ENCODE measurements around the gene IRF6.
A peak's percentile ranks its signal among the peaks of the same experiment; 100 is the strongest.

Gene IRF6

GRCh38 chr1:209775678-209776077 lies 30.3 kb downstream of the IRF6 start:
- Histone ChIP-seq H3K9ac (ENCODE audit: low read length in 2 of 2) (no peak overlapping the region), H3K4me3 (ENCODE audit: low read length in 2 of 2) (no peak overlapping the region), H3K9me3 (ENCODE audit: control insufficient read depth in 2 of 2, low read length in 2 of 2) (no peaks in the 10 kb centered on the region), H3K27me3 (ENCODE audit: control insufficient read depth in 1 of 2, insufficient read depth in 2 of 2, low read length in 2 of 2) (no peaks in the 10 kb centered on the region), H3K4me1 (ENCODE audit: control insufficient read depth, insufficient read depth, low read length) (peaks cover 13% of the 10 kb centered on the region), H3K27ac (ENCODE audit: low read length) (no peak overlapping the region), H3K36me3 (ENCODE audit: control insufficient read depth in 2 of 2, insufficient read depth in 2 of 2, low read length in 2 of 2) (no peaks in the 10 kb centered on the region)

- Histone ChIP-seq H3K4me1 (ENCODE audit: control insufficient read depth, insufficient read depth, low read length) (peaks cover 24% of the 10 kb centered on the region), H3K9me3 (ENCODE audit: control insufficient read depth in 2 of 2, low read length in 2 of 2) (no peaks in the 10 kb centered on the region), H3K36me3 (ENCODE audit: control insufficient read depth in 2 of 2, insufficient read depth in 2 of 2, low read length in 2 of 2) (no peaks in the 10 kb centered on the region), H3K4me3 (ENCODE audit: low read length in 2 of 2) (no peak overlapping the region), H3K27me3 (ENCODE audit: control insufficient read depth in 1 of 2, insufficient read depth in 2 of 2, low read length in 2 of 2) (no peaks in the 10 kb centered on the region), H3K9ac (ENCODE audit: low read length in 2 of 2) (no peak overlapping the region), H3K27ac (ENCODE audit: low read length) (no peak overlapping the region)
Measured at GRCh38 chr1:209774592-209774991, 31.4 kb downstream of the IRF6 start.

- no peaks in the 10 kb centered on the region for H3K27me3 ChIP-seq (ENCODE audit: control insufficient read depth in 1 of 2, insufficient read depth in 2 of 2, low read length in 2 of 2)
- no peak overlapping the region for H3K27ac ChIP-seq (ENCODE audit: low read length)
- no peak overlapping the region for H3K4me3 ChIP-seq (ENCODE audit: low read length in 2 of 2)
- H3K9me3 ChIP-seq (ENCODE audit: control insufficient read depth in 2 of 2, low read length in 2 of 2) = no peaks in the 10 kb centered on the region
- no peaks in the 10 kb centered on the region for H3K36me3 ChIP-seq (ENCODE audit: control insufficient read depth in 2 of 2, insufficient read depth in 2 of 2, low read length in 2 of 2)
- H3K4me1 ChIP-seq (ENCODE audit: control insufficient read depth, insufficient read depth, low read length) = peaks cover 43% of the 10 kb centered on the region
- H3K9ac ChIP-seq (ENCODE audit: low read length in 2 of 2) = no peak overlapping the region
Measured at GRCh38 chr1:209772126-209772525, 33.8 kb downstream of the IRF6 start.

GRCh38 chr1:209770636-209771415 lies 35.1 kb downstream of the IRF6 start:
- no peaks in the 10 kb centered on the region for H3K27me3 ChIP-seq (ENCODE audit: control insufficient read depth in 1 of 2, insufficient read depth in 2 of 2, low read length in 2 of 2)
- peak overlapping the region; percentile 10 to 54 for H3K4me3 ChIP-seq (ENCODE audit: low read length in 2 of 2)
- peaks cover 43% of the 10 kb centered on the region for H3K4me1 ChIP-seq (ENCODE audit: control insufficient read depth, insufficient read depth, low read length)
- no peak overlapping the region for H3K27ac ChIP-seq (ENCODE audit: low read length)
- no peaks in the 10 kb centered on the region for H3K36me3 ChIP-seq (ENCODE audit: control insufficient read depth in 2 of 2, insufficient read depth in 2 of 2, low read length in 2 of 2)
- no peaks in the 10 kb centered on the region for H3K9me3 ChIP-seq (ENCODE audit: control insufficient read depth in 2 of 2, low read length in 2 of 2)
- no peak overlapping the region for H3K9ac ChIP-seq (ENCODE audit: low read length in 2 of 2)

GRCh38 chr1:209769971-209770370 lies 36.0 kb downstream of the IRF6 start:
- H3K4me1 ChIP-seq (ENCODE audit: control insufficient read depth, insufficient read depth, low read length) = peaks cover 43% of the 10 kb centered on the region
- H3K4me3 ChIP-seq (ENCODE audit: low read length in 2 of 2) = peak overlapping the region; percentile 18 to 54
- no peaks in the 10 kb centered on the region for H3K9me3 ChIP-seq (ENCODE audit: control insufficient read depth in 2 of 2, low read length in 2 of 2)
- H3K27me3 ChIP-seq (ENCODE audit: control insufficient read depth in 1 of 2, insufficient read depth in 2 of 2, low read length in 2 of 2) = no peaks in the 10 kb centered on the region
- H3K27ac ChIP-seq (ENCODE audit: low read length) = peak overlapping the region; percentile 93
- H3K9ac ChIP-seq (ENCODE audit: low read length in 2 of 2) = peak overlapping the region; percentile 48 to 69
- H3K36me3 ChIP-seq (ENCODE audit: control insufficient read depth in 2 of 2, insufficient read depth in 2 of 2, low read length in 2 of 2) = no peaks in the 10 kb centered on the region

GRCh38 chr1:209769171-209769904 lies 36.6 kb downstream of the IRF6 start:
- peak overlapping the region; percentile 18 to 57 for H3K4me3 ChIP-seq (ENCODE audit: low read length in 2 of 2)
- peak overlapping the region; percentile 48 to 69 for H3K9ac ChIP-seq (ENCODE audit: low read length in 2 of 2)
- H3K27me3 ChIP-seq (ENCODE audit: control insufficient read depth in 1 of 2, insufficient read depth in 2 of 2, low read length in 2 of 2) = no peaks in the 10 kb centered on the region
- H3K27ac ChIP-seq (ENCODE audit: low read length) = peak overlapping the region; percentile 93
- H3K36me3 ChIP-seq (ENCODE audit: control insufficient read depth in 2 of 2, insufficient read depth in 2 of 2, low read length in 2 of 2) = no peaks in the 10 kb centered on the region
- peaks cover 43% of the 10 kb centered on the region for H3K4me1 ChIP-seq (ENCODE audit: control insufficient read depth, insufficient read depth, low read length)
- H3K9me3 ChIP-seq (ENCODE audit: control insufficient read depth in 2 of 2, low read length in 2 of 2) = no peaks in the 10 kb centered on the region

GRCh38 chr1:209768354-209768774 lies 37.6 kb downstream of the IRF6 start:
- no peaks in the 10 kb centered on the region for H3K36me3 ChIP-seq (ENCODE audit: control insufficient read depth in 2 of 2, insufficient read depth in 2 of 2, low read length in 2 of 2)
- peak overlapping the region; percentile 93 for H3K27ac ChIP-seq (ENCODE audit: low read length)
- peak overlapping the region; percentile 18 to 57 for H3K4me3 ChIP-seq (ENCODE audit: low read length in 2 of 2)

GRCh38 chr1:209767706-209768105 lies 38.2 kb downstream of the IRF6 start:
- Histone ChIP-seq H3K27ac (ENCODE audit: low read length) (no peak overlapping the region), H3K4me1 (ENCODE audit: control insufficient read depth, insufficient read depth, low read length) (peaks cover 43% of the 10 kb centered on the region), H3K4me3 (ENCODE audit: low read length in 2 of 2) (no peak overlapping the region), H3K27me3 (ENCODE audit: control insufficient read depth in 1 of 2, insufficient read depth in 2 of 2, low read length in 2 of 2) (no peaks in the 10 kb centered on the region), H3K9ac (ENCODE audit: low read length in 2 of 2) (no peak overlapping the region), H3K9me3 (ENCODE audit: control insufficient read depth in 2 of 2, low read length in 2 of 2) (no peaks in the 10 kb centered on the region), H3K36me3 (ENCODE audit: control insufficient read depth in 2 of 2, insufficient read depth in 2 of 2, low read length in 2 of 2) (no peaks in the 10 kb centered on the region)

More at GRCh38 chr1:209768354-209768774, 37.6 kb downstream of the IRF6 start:
- Histone ChIP-seq H3K9ac (ENCODE audit: low read length in 2 of 2) (no peak overlapping the region), H3K9me3 (ENCODE audit: control insufficient read depth in 2 of 2, low read length in 2 of 2) (no peaks in the 10 kb centered on the region), H3K27me3 (ENCODE audit: control insufficient read depth in 1 of 2, insufficient read depth in 2 of 2, low read length in 2 of 2) (no peaks in the 10 kb centered on the region), H3K4me1 (ENCODE audit: control insufficient read depth, insufficient read depth, low read length) (peaks cover 43% of the 10 kb centered on the region)

GRCh38 chr1:209767096-209767495 lies 38.8 kb downstream of the IRF6 start:
- Histone ChIP-seq H3K27me3 (ENCODE audit: control insufficient read depth in 1 of 2, insufficient read depth in 2 of 2, low read length in 2 of 2) (no peaks in the 10 kb centered on the region), H3K27ac (ENCODE audit: low read length) (no peak overlapping the region), H3K36me3 (ENCODE audit: control insufficient read depth in 2 of 2, insufficient read depth in 2 of 2, low read length in 2 of 2) (no peaks in the 10 kb centered on the region), H3K4me3 (ENCODE audit: low read length in 2 of 2) (no peak overlapping the region), H3K9ac (ENCODE audit: low read length in 2 of 2) (no peak overlapping the region), H3K4me1 (ENCODE audit: control insufficient read depth, insufficient read depth, low read length) (peaks cover 38% of the 10 kb centered on the region), H3K9me3 (ENCODE audit: control insufficient read depth in 2 of 2, low read length in 2 of 2) (no peaks in the 10 kb centered on the region)

- Histone ChIP-seq H3K27me3 (ENCODE audit: control insufficient read depth in 1 of 2, insufficient read depth in 2 of 2, low read length in 2 of 2) (no peaks in the 10 kb centered on the region), H3K9ac (ENCODE audit: low read length in 2 of 2) (no peak overlapping the region), H3K27ac (ENCODE audit: low read length) (no peak overlapping the region), H3K4me1 (ENCODE audit: control insufficient read depth, insufficient read depth, low read length) (peaks cover 33% of the 10 kb centered on the region), H3K36me3 (ENCODE audit: control insufficient read depth in 2 of 2, insufficient read depth in 2 of 2, low read length in 2 of 2) (no peaks in the 10 kb centered on the region), H3K9me3 (ENCODE audit: control insufficient read depth in 2 of 2, low read length in 2 of 2) (no peaks in the 10 kb centered on the region), H3K4me3 (ENCODE audit: low read length in 2 of 2) (no peak overlapping the region)
Measured at GRCh38 chr1:209766051-209766450, 39.9 kb downstream of the IRF6 start.
